ENCODE measurements around the gene SLC5A6. TPM values are rescaled to one million over a fixed set of nuclear protein-coding genes. Genes with fewer than 3 reads are reported as not detected.

The SLC5A6 gene
- total and polyA plus RNA-seq, 2 of the 4 experiments (the other 2 are of a cell fraction), result 28.8 to 34.2 TPM

DNA sequence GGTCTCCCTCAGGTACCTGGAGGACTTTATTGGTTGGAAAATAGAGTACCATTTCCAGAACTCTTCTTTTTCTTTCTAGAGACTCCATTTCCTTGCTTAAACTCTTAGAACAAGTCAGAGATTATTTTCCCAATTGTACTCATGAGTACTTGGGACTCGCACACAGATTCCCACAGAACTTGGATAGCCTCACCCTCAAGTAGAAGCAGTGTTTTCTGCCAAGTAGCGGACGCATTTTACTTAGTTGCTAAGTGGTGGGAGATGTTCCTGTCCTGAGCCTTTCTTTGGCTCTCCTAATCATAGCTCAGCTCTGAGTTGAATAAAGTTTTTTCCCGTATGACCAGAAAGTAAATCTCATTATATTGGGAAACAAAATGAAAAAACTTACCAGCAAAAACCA is 33.6 kb upstream of the SLC5A6 start:
- Histone ChIP-seq H3K27me3 (ENCODE audit: control insufficient read depth, insufficient read depth, low read length) (peaks cover 2% of the 10 kb centered on the region), H3K4me2 (ENCODE audit: low read depth, low read length) (no peak overlapping the region), H2BK20ac (ENCODE audit: low read depth, low read length) (no peak overlapping the region), H3K4ac (ENCODE audit: low read depth, low read length) (no peak overlapping the region), H3K23ac (ENCODE audit: low read depth, low read length) (no peak overlapping the region), H2BK15ac (ENCODE audit: low read depth, low read length) (no peak overlapping the region), H3K9me3 (ENCODE audit: control insufficient read depth, insufficient read depth, low read length) (no peaks in the 10 kb centered on the region), H3K9me1 (ENCODE audit: insufficient read depth, low read length) (no peaks in the 10 kb centered on the region), H2AFZ (replicated peaks; ENCODE audit: low read length, poor library complexity) (no peak overlapping the region), H3K14ac (replicated peaks; ENCODE audit: low read depth, low read length) (no peak overlapping the region), H4K91ac (ENCODE audit: insufficient read depth, low read depth, low read length) (no peak overlapping the region), H3K79me1 (ENCODE audit: low read depth in 1 of 2, low read length in 2 of 2) (no peaks in the 10 kb centered on the region), H2AK5ac (ENCODE audit: low read depth, low read length) (no peak overlapping the region), H3K4me3 (ENCODE audit: insufficient read depth, low read depth, low read length) (no peak overlapping the region), H2BK120ac (ENCODE audit: low read depth, low read length) (no peak overlapping the region), H3K36me3 (ENCODE audit: control insufficient read depth, insufficient read depth, low read length) (peaks cover 38% of the 10 kb centered on the region), H3K4me1 (ENCODE audit: control insufficient read depth, insufficient read depth, low read length) (no peaks in the 10 kb centered on the region), H4K20me1 (ENCODE audit: insufficient read depth, low read length) (no peaks in the 10 kb centered on the region; the same call in 1 of the 2 replicates), H3K9ac (ENCODE audit: low read depth, low read length) (no peak overlapping the region), H4K8ac (ENCODE audit: low read depth in 2 of 2, low read length in 2 of 2) (no peak overlapping the region), H2BK5ac (ENCODE audit: low read depth, low read length, poor library complexity, severe bottlenecking) (no peak overlapping the region), H3K18ac (ENCODE audit: low read depth, low read length) (no peak overlapping the region), H3K27ac (ENCODE audit: insufficient read depth, low read length) (no peak overlapping the region), H2AK9ac (replicated peaks; ENCODE audit: low read depth, low read length, poor library complexity) (peak overlapping the region; percentile 70), H3K56ac (ENCODE audit: extremely low read depth, insufficient read depth, low read length) (no peak overlapping the region), H4K5ac (ENCODE audit: low read depth, low read length) (no peak overlapping the region)
- ATAC-seq (ENCODE audit: low read depth) (no peak), DNase-seq (no peak)
- BruUV-seq (replicated peaks), result no TSS peak
- intact Hi-C loops (cut with micrococcal nuclease) (no loop called here), dilution Hi-C loops (cut with HindIII; ENCODE audit: low sequenced_read_pairs, unreplicated experiment) (no loop called here), in situ Hi-C loops (cut with MboI; ENCODE audit: low sequenced_read_pairs) (no loop called here)
- TF ChIP-seq FOS (IDR thresholded peaks at IDR 0.05; ENCODE audit: low read depth, low read length), result no peak
- TF ChIP-seq NFE2L2 (IDR thresholded peaks at IDR 0.05; ENCODE audit: low read depth, low read length), result no peak
- TF ChIP-seq MXI1 (IDR thresholded peaks at IDR 0.05; ENCODE audit: borderline replicate concordance, low read depth, low read length), result no peak
- no peak for TF ChIP-seq RCOR1 (IDR thresholded peaks at IDR 0.05; ENCODE audit: insufficient replicate concordance, low read length)
- TF ChIP-seq CEBPB (IDR thresholded peaks at IDR 0.05; ENCODE audit: low read depth, low read length), result no peak
- no peak for TF ChIP-seq MAFK (IDR thresholded peaks at IDR 0.05; ENCODE audit: low read depth, low read length)
- no peak for TF ChIP-seq BHLHE40 (IDR thresholded peaks at IDR 0.05; ENCODE audit: low read depth, low read length)
- ChIA-PET POLR2A (ENCODE audit: unreplicated experiment) (no interaction called here), CTCF (no interaction called here)
- WGBS, 2 experiments (ENCODE audit: extremely low coverage in 2 of 2, insufficient read length in 1 of 2), result no CpG with 5 or more reads among the region's 4 CpGs

Data from IMR-90 (cell line).